GM19328 (cell line): ENCODE data around the gene ANO1.
A peak's percentile ranks its signal among the peaks of the same experiment; 100 is the strongest.
"Not testable (repeated sequence)": the region's sequence is repeated elsewhere in the genome, so short reads cannot be mapped to it uniquely, and the experiment has no call there.

ENCODE experiments used
- ATAC-seq: cut with Tn5 transposase; IDR thresholded peaks from one replicate; pipeline ENCODE4 v1.9.1; 2021; ENCODE audit warnings: mild to moderate bottlenecking, moderate library complexity; ENCODE audit not compliant: unreplicated experiment

ANO1 gene

GRCh38 chr11:70184396-70184795 lies 106.3 kb downstream of the ANO1 start:
- no peak for ATAC-seq

GRCh38 chr11:70185348-70186055 lies 107.4 kb downstream of the ANO1 start:
- ATAC-seq = no peak

- ATAC-seq = no peak
Observed at GRCh38 chr11:70186420-70186819, 108.3 kb downstream of the ANO1 start.

- ATAC-seq = no peak
Observed at GRCh38 chr11:70186936-70187335, 108.8 kb downstream of the ANO1 start.

- no peak for ATAC-seq
Observed at GRCh38 chr11:70187771-70188170, 109.7 kb downstream of the ANO1 start.

GRCh38 chr11:70189622-70190021 lies 111.5 kb downstream of the ANO1 start:
- ATAC-seq = no peak

- no peak for ATAC-seq
Observed at GRCh38 chr11:70191495-70192140, 113.5 kb downstream of the ANO1 start.

GRCh38 chr11:70192666-70193410 lies 114.7 kb downstream of the ANO1 start:
- ATAC-seq = no peak

GRCh38 chr11:70193411-70194292 lies 115.5 kb downstream of the ANO1 start:
- no peak for ATAC-seq

GRCh38 chr11:70194792-70195791 lies 117.0 kb downstream of the ANO1 start:
- ATAC-seq = no peak

GRCh38 chr11:70200212-70200844 lies 122.2 kb downstream of the ANO1 start:
- ATAC-seq = no peak

GRCh38 chr11:70201047-70201446 lies 122.9 kb downstream of the ANO1 start:
- not testable (repeated sequence) for ATAC-seq

GRCh38 chr11:70201882-70202861 lies 124.1 kb downstream of the ANO1 start:
- no peak for ATAC-seq

- ATAC-seq = peak; percentile 57
Observed at GRCh38 chr11:70202920-70203750, 125.0 kb downstream of the ANO1 start, which contains the start of gene FADD. Gene FADD, plus strand, starts transcription at chr11:70203296. Its CDS starts 164 bp downstream, at chr11:70203460.

- ATAC-seq = peak; percentile 20
Observed at GRCh38 chr11:70203751-70204465, 125.8 kb downstream of the ANO1 start.

GRCh38 chr11:70204466-70204799 lies 126.3 kb downstream of the ANO1 start:
- no peak for ATAC-seq
